OCI-LY7 (cell line): ENCODE data around the gene NCAM1.

ENCODE experiments used
- EZH2phosphoT487 ChIP-seq: fragments of 200-600 bp; sonication (generic); IDR thresholded peaks from 2 replicates; pipeline ENCODE4 v1.6.1; 2018; ENCODE audit warnings: low read depth, borderline replicate concordance, mild to moderate bottlenecking, mixed run types, antibody characterized with exemption, low read length, moderate library complexity, mixed read lengths
- TF ChIP-seq, protein P1 (sequence below): fragments of 200-600 bp; sonication (generic); conservative IDR thresholded peaks from 2 replicates; pipeline ENCODE4 v1.5.1; 2014; ENCODE audit warnings: mild to moderate bottlenecking, antibody characterized with exemption, low read length, moderate library complexity, mixed read lengths

- TF ChIP-seq, protein P1, sequence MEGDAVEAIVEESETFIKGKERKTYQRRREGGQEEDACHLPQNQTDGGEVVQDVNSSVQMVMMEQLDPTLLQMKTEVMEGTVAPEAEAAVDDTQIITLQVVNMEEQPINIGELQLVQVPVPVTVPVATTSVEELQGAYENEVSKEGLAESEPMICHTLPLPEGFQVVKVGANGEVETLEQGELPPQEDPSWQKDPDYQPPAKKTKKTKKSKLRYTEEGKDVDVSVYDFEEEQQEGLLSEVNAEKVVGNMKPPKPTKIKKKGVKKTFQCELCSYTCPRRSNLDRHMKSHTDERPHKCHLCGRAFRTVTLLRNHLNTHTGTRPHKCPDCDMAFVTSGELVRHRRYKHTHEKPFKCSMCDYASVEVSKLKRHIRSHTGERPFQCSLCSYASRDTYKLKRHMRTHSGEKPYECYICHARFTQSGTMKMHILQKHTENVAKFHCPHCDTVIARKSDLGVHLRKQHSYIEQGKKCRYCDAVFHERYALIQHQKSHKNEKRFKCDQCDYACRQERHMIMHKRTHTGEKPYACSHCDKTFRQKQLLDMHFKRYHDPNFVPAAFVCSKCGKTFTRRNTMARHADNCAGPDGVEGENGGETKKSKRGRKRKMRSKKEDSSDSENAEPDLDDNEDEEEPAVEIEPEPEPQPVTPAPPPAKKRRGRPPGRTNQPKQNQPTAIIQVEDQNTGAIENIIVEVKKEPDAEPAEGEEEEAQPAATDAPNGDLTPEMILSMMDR = no peak
- TF ChIP-seq EZH2phosphoT487 = no peak
Observed at GRCh38 chr11:113316256-113316655, 355.0 kb downstream of the NCAM1 start.
